Measurements from ENCODE around the gene RAB1B. TPM values are rescaled to one million over a fixed set of nuclear protein-coding genes. Genes with fewer than 3 reads are reported as not detected.

Gene RAB1B
- total RNA-seq, 1 experiment from 2014 or later, result 55.6 TPM

DNA sequence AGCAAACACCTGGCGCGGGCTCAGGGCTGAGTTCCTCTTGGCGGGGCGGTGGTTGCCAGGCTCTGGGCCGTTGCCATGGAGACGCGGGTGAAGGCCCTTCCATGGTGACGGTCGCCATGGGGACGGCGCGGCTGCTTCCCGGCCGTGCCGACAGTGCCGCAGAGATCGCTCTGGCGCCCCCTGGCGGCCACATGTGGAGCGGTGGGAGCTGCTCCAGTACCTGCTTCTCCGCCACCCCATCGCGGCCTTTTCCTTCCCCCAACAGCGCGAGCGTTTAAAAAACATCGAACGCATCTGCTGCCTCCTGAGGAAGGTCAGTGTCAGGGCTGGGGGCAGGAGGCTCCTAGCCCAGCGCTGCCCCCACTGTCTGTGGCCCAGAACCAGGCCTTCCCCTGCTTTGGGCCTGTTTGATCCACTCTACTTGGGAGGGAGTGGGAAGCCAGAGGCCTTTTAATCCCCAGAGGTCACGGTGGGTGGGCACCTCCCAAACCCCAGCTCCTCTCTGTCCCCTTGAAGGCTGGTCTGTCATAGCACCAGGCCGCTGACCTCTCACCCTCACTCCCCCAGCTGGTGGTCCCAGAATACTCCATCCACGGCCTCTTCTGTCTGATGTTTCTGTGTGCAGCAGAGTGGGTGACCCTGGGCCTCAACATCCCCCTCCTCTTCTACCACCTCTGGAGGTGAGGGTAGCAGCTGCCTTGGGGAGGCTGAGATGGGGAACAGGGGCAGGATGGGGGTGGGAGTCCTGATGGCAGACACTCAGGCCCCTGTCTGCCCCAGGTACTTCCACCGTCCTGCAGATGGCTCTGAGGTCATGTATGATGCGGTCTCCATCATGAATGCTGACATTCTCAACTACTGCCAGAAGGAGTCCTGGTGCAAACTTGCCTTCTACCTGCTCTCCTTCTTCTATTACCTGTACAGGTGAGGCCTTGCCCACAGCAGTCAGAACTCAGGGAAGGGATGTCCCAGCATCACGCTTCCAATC lies 14.3 kb downstream of the RAB1B start:
- peak; percentile 83 for DNase-seq (ENCODE audit: extremely low read depth, low read depth)

DNA sequence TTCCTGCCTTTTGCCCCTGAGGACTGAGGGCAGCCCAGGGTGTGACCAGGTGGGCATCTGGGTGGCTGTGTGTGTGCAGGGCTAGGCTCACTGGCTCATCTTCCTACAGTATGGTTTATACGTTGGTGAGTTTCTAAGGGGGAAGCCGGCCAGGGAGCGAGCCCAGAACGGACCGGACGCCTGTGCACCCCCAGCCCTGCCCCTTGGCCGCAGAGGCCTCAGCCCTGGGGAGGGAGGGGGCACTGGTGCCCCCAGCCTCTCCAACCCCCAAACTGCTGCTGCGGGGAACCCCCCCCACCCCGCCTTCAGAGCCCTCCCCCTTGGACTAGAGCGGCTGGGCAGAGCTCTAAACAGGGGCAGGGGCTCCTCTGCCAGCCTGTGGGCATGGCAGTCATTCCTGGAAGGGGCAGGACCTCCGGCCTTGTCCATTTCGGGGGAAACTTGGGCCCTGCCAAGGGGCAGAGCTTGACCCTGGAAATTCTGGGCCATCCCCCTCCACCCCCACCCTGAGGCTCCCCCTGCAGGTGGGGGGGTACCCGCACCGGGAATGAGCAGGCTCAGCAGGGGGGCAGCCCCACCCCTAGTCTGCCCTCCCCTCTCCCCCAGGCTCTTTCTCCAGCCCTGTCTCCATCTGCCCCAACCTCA lies 15.1 kb downstream of the RAB1B start:
- DNase-seq (ENCODE audit: extremely low read depth, low read depth), result no peak

DNA sequence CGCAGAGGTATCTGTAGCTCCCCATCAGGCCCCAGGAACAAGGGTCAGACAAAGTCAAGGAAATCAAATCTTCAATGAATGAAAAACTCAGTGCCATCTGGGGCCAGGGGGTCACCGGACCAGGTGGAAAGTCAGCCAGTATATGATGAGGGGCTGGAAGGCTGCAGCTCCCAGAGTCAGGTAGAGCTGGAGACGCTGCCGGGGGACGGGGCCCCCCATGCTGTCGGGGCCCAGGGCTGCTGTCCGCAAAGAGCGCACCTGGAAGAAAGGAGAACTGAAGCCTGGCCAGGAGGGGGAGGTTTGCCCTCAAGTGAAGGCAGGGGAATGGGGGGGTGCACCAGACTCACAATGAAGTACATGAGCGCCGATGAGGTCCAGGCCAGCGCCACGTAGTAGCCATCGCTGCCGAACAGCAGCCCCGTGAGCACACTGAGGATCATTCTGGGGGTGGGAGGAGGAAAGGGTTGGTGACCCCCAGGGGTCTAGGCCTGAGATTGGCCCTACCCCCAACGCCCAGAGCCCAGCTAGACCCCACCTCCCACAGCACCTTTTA lies 16.2 kb downstream of the RAB1B start:
- DNase-seq (ENCODE audit: extremely low read depth, low read depth), result no peak

DNA sequence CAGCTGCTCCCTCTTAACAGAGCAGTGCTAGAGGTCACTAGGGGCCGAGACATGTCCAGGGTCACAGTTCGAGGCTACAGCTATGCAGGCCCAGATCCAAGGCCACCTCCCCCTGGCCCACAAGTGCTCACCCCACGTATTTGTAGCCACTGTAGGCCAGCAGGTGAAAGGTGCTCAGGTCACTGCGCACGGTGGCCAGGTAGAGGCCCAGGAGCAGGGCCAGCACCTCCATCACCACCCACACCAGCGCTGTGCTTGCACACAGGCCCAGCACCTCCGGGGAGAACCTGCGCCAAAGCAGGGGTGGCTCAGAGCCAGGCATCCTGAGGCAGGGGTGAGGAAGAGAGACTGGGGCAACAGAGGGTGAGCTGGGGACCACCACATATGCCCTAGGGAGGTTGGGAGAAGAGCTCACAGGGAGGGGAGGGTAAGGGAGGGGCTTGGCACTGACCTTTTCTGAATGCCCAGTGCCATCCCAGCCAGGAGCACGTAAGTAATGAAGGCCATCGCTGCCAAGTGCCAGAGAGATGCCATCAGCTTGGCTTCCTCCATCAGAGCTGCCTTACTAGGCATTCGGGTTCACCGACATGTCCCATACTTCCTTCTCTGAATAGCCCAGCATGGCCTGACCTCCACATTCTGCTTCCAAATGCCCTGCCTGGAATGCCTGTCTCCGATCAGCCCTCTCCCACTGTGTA lies 17.0 kb downstream of the RAB1B start:
- DNase-seq (ENCODE audit: extremely low read depth, low read depth), result no peak

- no peak for DNase-seq (ENCODE audit: extremely low read depth, low read depth)
Observed at GRCh38 chr11:66286699-66287098, 18.3 kb downstream of the RAB1B start.

DNA sequence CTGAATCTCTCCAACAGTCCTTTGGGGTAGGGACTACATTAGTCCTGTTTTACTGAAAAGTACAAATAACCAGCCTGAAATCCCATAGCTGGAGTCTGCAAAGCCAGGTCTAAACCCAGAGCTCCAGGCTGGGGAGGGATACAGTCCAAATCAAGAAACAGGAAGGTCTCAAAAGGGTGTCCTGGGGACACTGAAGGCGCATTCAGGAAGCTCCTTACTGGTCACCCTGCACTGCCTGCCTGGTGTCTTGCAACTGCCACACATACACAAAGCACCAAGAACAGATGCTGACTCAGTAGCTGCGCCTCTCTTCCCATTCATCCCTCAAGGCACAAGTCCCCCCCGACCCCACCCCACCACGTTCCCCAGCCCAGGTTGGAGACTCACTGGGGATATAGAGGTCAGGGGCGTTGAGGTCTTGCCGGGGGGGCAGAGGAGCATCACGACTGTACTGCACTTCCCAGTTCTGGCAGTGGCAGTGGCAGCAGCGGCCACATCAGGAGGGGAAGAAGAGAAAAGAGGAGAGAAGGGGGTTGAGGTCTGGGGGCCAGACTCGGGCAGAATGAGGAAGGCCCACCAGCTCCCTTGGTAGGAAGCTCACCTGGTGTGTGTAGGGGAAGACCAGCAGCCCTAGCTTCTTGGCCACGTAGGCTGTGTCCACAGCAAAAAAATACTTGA lies 18.9 kb downstream of the RAB1B start:
- no peak for DNase-seq (ENCODE audit: extremely low read depth, low read depth)

GRCh38 chr11:66287889-66288670 lies 19.6 kb downstream of the RAB1B start:
- no peak for DNase-seq (ENCODE audit: extremely low read depth, low read depth)

- DNase-seq (ENCODE audit: extremely low read depth, low read depth), result peak; percentile 97
Observed at GRCh38 chr11:66288671-66289547, 20.5 kb downstream of the RAB1B start, which contains the start of gene YIF1A. YIF1A (minus strand) TSS chr11:66289143; CDS start chr11:66288985, 158 bp downstream.

DNA sequence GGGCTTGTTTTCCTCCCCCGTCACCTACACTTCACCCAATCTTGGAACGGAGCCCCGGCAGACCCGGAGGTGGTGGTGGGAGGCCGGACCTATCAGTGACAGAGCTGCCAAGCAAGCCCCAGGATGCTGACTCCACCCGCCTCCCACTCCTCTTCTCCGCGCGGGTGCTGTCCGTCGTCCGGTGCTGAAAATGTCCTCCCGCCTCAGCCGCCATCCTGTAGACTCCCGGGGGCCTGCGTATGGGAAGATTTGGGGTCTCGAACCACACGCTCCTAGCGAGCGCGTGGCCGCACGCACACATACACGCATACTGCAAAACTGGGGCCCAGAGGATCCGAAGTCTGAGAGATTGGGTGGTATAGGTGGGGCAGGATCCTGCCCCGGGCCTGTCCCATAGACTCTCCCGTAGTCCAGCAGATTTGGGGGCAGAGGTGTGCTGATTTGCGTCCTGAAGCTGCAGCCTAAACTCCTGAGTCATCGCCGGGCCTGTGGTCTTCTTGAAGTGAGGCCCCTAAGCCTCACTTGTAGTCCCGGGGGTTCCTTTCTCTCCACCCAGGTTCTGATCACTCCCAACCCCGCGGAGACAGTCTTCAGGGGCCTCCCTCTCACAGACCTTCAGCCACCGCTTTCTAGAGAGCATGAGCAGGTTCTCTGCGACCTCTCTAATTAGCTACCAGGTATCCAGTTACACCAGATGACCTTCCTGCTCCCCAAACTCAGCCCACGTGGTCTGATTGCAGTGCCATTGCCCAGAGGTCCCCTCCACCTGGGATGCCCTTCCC lies 21.3 kb downstream of the RAB1B start:
- DNase-seq (ENCODE audit: extremely low read depth, low read depth), result peak; percentile 40

DNA sequence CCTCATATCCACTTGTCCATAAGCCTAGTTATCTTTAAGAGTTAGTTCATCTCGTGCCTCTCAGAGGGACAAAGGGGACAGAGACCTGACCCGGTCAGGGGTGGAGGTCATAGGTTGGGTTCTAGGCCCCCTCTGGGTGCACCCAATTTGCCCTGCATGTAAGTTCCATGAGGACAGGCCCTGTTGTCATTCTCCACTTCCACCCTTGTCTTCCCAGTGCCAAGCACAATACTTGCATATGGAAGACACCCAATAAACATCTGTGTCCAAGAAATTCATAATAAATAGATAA lies 21.8 kb downstream of the RAB1B start:
- no peak for DNase-seq (ENCODE audit: extremely low read depth, low read depth)

DNA sequence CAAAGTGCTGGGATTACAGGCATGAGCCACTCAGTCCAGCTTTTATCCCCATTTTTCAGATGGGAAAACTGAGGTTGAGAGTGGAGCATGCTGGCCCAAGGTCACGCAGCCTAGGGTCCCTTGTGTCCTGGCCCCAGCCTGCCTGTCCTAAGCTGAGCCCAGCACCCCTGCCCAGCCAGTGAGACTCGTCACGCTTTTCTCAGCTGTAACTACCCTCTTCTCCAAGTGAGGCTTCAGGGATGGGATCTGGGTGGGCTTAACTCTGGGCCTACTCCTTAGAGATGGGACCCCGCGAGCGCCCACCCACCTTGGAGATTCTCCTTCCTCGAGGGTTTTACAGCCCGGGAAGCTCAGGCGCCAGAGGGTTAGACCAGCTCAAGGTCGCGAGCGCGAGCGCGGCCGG lies 22.9 kb downstream of the RAB1B start:
- no peak for DNase-seq (ENCODE audit: extremely low read depth, low read depth)

DNA sequence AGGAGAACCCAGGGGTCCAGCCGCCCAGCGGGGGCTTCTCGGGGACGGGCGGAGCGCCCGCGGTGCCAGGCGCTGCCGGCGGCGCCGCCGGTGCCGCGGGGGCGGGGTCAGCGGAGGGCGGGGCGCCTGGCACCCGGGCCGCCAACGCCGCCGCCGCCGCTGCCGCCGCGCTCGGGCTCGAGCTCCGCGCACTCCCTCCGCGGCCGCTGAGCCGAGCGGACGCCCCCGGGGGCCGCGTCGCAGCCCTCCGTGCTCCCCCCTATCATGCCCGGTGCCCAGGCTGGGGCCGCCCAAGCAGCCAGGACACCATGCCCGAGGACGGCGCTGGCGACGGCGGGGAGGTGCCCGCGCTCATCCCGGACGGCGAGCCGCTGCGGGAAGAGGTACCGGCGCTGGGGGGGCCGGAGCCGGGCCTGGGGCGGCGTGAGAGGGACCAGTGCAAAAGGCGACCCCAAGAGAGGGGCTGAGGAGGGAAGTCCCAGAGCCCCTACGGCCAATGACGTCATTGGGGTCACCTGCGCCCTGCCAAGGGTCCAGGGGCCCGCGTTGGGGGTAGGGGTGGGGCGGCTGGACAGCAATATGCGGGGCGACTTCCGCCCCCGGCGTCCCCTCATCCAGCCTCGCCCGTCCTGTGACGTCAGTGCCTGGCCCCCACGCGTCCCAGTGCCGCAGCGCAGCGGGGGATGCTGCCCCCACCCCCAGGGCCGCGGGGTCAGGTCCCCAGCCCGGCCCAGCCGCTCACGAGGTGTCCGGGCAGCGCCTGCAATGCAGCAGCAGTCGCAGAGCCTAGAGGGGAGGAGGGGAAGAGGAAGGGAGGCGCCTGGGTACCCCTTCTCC lies 23.5 kb downstream of the RAB1B start, which contains the start of gene TMEM151A:
Gene TMEM151A (plus strand): TSS at position 189 of the 837 bp plus-strand sequence. CDS start 120 bp downstream, at position 309.
- DNase-seq (ENCODE audit: extremely low read depth, low read depth), result no peak

GRCh38 chr11:66292543-66293332 lies 24.3 kb downstream of the RAB1B start:
- DNase-seq (ENCODE audit: extremely low read depth, low read depth), result no peak

GRCh38 chr11:66293352-66293751 lies 24.9 kb downstream of the RAB1B start:
- no peak for DNase-seq (ENCODE audit: extremely low read depth, low read depth)

- no peak for DNase-seq (ENCODE audit: extremely low read depth, low read depth)
Observed at GRCh38 chr11:66293777-66294625, 25.6 kb downstream of the RAB1B start.

Data from NCI-H460 (cell line).